Measurements from ENCODE around the gene CEMIP.

CEMIP gene

DNA sequence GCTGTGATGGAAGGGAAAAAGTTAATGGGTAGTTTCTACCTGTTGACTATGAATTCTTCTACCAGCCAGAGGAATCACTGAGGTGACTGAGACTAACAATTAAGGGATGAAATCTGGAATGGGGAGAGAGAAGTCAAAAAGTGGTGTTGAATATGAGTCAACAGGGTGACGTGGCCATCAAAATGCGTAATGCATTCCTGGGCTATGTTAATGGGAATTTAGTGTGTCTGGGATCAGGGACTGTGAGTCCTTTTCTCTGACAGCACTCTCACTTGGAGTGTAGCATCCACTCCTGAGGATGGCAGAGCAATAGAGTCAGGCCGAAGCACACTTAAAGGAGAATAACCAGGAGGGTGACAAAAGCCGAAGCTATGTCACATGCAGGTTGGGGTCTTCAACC, 150.1 kb downstream of the CEMIP start:
- TF ChIP-seq CTCF (IDR thresholded peaks at IDR 0.05; ENCODE audit: control extremely low read depth, extremely low read depth, low read depth, missing control alignments): no peak
- POLR2A ChIA-PET: no interaction called here
- no peak for DNase-seq (ENCODE audit: extremely low spot score)
- CTCF ChIA-PET: no interaction called here

- POLR2A ChIA-PET: no interaction called here
- no peak for DNase-seq (ENCODE audit: extremely low spot score)
- CTCF ChIA-PET: no interaction called here
- TF ChIP-seq CTCF (IDR thresholded peaks at IDR 0.05; ENCODE audit: control extremely low read depth, extremely low read depth, low read depth, missing control alignments): no peak
These were observed 150.5 kb downstream of the CEMIP start for GRCh38 chr15:80929689-80930088.

GRCh38 chr15:80931191-80931590, 152.0 kb downstream of the CEMIP start:
- DNase-seq (ENCODE audit: extremely low spot score): no peak
- POLR2A ChIA-PET: no interaction called here
- TF ChIP-seq CTCF (IDR thresholded peaks at IDR 0.05; ENCODE audit: control extremely low read depth, extremely low read depth, low read depth, missing control alignments): no peak
- CTCF ChIA-PET: no interaction called here

- DNase-seq (ENCODE audit: extremely low spot score): no peak
- POLR2A ChIA-PET: no interaction called here
- CTCF ChIA-PET: interaction anchor here (1.1 kb wide), 1 partner anchor 14 kb away, joined by 3 read pairs; no protein-coding TSS in a partner anchor
- TF ChIP-seq CTCF (IDR thresholded peaks at IDR 0.05; ENCODE audit: control extremely low read depth, extremely low read depth, low read depth, missing control alignments): no peak
These were observed 152.7 kb downstream of the CEMIP start for GRCh38 chr15:80931721-80932512.

DNA sequence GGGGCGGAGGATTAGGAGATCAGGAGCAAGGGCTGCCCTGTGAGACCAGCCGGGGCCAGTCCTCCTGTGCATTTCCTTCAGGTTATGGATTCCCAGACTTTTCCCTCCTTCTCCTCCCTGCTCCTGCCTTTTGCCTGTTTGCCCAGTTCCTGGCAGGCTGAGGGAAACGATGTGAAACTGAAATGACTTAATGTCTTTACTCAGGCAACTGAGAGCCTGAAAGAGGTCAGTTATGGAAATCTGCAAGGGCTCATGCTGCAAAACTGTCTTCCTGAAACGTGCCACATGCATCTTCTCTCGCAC, 153.3 kb downstream of the CEMIP start:
- CTCF ChIA-PET: interaction anchor here (1.1 kb wide), 1 partner anchor 14 kb away, joined by 3 read pairs; no protein-coding TSS in a partner anchor
- DNase-seq (ENCODE audit: extremely low spot score): no peak
- POLR2A ChIA-PET: no interaction called here
- no peak for TF ChIP-seq CTCF (IDR thresholded peaks at IDR 0.05; ENCODE audit: control extremely low read depth, extremely low read depth, low read depth, missing control alignments)

GRCh38 chr15:80932989-80933388, 153.8 kb downstream of the CEMIP start:
- no peak for TF ChIP-seq CTCF (IDR thresholded peaks at IDR 0.05; ENCODE audit: control extremely low read depth, extremely low read depth, low read depth, missing control alignments)
- no peak for DNase-seq (ENCODE audit: extremely low spot score)
- ChIA-PET CTCF (interaction anchor here (1.1 kb wide), 1 partner anchor 13 kb away, joined by 3 read pairs; no protein-coding TSS in a partner anchor), POLR2A (no interaction called here)

All from GM10248 (cell line).